Neural progenitor cell (in vitro differentiated cells): ENCODE measurements around the gene PIP5K1B.

ENCODE experiments used
- EZH2 ChIP-seq: fragments of 200-600 bp; sonication (generic); IDR thresholded peaks from 2 replicates; pipeline ENCODE4 v1.6.1; 2017; ENCODE audit warnings: antibody characterized with exemption, mild to moderate bottlenecking, moderate library complexity
- EZH2phosphoT487 ChIP-seq: fragments of 200-600 bp; sonication (generic); IDR thresholded peaks from 2 replicates; pipeline ENCODE4 v1.6.1; 2017; ENCODE audit warnings: antibody characterized with exemption
- TF ChIP-seq, protein P1 (sequence below): fragments of 200-600 bp; sonication (generic); IDR thresholded peaks from 2 replicates; pipeline ENCODE4 v1.5.1; 2017; ENCODE audit warnings: antibody characterized with exemption, mild to moderate bottlenecking

DNA sequence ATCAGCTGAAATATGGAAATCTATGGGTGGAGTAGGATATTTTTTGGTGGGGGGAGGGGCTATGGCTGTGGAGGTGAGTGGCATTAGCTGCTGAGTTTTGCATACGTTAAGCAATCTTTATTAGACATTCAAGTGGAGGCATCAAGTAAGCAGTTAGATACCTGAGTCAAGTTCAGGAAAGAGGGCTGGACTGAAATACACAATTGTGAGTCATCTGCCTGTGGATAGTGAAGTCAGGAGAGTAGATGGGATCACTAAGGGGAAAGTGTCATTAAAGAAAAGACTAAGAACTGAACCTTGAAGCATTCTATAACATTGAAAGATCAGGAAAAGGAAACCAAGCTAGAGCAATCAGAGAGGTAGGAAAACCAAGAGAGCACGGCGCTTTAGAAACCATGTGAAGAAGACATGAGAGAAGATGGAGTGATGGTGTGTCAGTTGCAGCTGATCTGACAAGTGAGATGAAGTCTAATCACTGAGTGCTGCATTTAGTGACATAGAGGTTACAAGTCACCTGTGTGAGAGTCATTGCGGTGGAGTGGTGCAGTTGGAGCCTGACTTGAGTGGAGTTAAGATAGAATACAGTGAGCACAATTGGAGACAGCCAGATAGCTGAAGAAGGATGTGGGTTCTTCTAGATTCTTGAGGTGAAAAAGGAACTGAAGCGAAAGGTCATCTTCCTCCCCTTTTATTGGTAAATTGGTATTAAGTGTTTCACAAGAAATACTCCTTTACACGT is 88.7 kb downstream of the PIP5K1B start:
- TF ChIP-seq, protein P1, sequence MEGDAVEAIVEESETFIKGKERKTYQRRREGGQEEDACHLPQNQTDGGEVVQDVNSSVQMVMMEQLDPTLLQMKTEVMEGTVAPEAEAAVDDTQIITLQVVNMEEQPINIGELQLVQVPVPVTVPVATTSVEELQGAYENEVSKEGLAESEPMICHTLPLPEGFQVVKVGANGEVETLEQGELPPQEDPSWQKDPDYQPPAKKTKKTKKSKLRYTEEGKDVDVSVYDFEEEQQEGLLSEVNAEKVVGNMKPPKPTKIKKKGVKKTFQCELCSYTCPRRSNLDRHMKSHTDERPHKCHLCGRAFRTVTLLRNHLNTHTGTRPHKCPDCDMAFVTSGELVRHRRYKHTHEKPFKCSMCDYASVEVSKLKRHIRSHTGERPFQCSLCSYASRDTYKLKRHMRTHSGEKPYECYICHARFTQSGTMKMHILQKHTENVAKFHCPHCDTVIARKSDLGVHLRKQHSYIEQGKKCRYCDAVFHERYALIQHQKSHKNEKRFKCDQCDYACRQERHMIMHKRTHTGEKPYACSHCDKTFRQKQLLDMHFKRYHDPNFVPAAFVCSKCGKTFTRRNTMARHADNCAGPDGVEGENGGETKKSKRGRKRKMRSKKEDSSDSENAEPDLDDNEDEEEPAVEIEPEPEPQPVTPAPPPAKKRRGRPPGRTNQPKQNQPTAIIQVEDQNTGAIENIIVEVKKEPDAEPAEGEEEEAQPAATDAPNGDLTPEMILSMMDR = no peak
- TF ChIP-seq EZH2phosphoT487 (no peak), EZH2 (no peak)
